SK-N-SH (cell line): ENCODE measurements around the gene GID4.

Experiments used
- CTCF ChIP-seq: fragments of 200-600 bp; sonication (generic); IDR thresholded peaks from 2 replicates; pipeline ENCODE4 v1.6.1; 2017; ENCODE audit warnings: antibody characterized with exemption, mild to moderate bottlenecking, moderate library complexity
- EP300 ChIP-seq, 2 experiments: IDR thresholded peaks; 2 replicates each; pipeline versions ENCODE4 v1.4.0 to v1.6.1; 2012; ENCODE audit warnings: borderline replicate concordance in 1 of 2, low read depth in 1 of 2, low read length in 1 of 2
- FOSL2 ChIP-seq: IDR thresholded peaks from 2 replicates; pipeline ENCODE4 v1.4.0; 2012; ENCODE audit warnings: low read depth, mild to moderate bottlenecking, moderate library complexity, borderline replicate concordance
- JUND ChIP-seq: IDR thresholded peaks from 2 replicates; pipeline ENCODE4 v1.4.0; 2012
- NRF1 ChIP-seq: IDR thresholded peaks from 2 replicates; pipeline ENCODE4 v1.6.1; 2012; ENCODE audit warnings: low read depth, mild to moderate bottlenecking, low read length
- PBX3 ChIP-seq: IDR thresholded peaks from 2 replicates; pipeline ENCODE4; 2012
- POLR2AphosphoS5 ChIP-seq: IDR thresholded peaks from 2 replicates; pipeline ENCODE4 v1.6.1; 2012; ENCODE audit warnings: low read depth, low read length
- RCOR1 ChIP-seq: fragments of 150-350 bp; IDR thresholded peaks from 2 replicates; pipeline ENCODE4 v1.6.1; 2017; ENCODE audit warnings: antibody characterized with exemption, low read length
- SMC3 ChIP-seq: IDR thresholded peaks from 2 replicates; pipeline ENCODE4 v1.6.1; 2012; ENCODE audit warnings: low read depth, low read length, improper control_type of control experiment
- USF1 ChIP-seq: IDR thresholded peaks from 2 replicates; pipeline ENCODE4 v1.4.0; 2012; ENCODE audit warnings: low read depth, borderline replicate concordance
- YY1 ChIP-seq: IDR thresholded peaks from 2 replicates; pipeline ENCODE4 v1.4.0; 2012; ENCODE audit warnings: low read depth, mild to moderate bottlenecking

GRCh38 chr17:18025945-18026776 is 13.0 kb upstream of the GID4 start:
- TF ChIP-seq JUND, result no peak
- peak; percentile 49 for TF ChIP-seq RCOR1
- no peak for TF ChIP-seq NRF1
- TF ChIP-seq SMC3, result peak; percentile 12; the same call in 1 of the 2 replicates
- TF ChIP-seq PBX3, result no peak
- TF ChIP-seq USF1, result no peak
- TF ChIP-seq FOSL2, result no peak
- no peak for TF ChIP-seq POLR2AphosphoS5
- no peak for TF ChIP-seq CTCF
- peak in 1 of 2 experiments; percentile 69; a peak in 2 of 4 replicates for TF ChIP-seq EP300 (IDR thresholded peaks at IDR 0.05; ENCODE audit: borderline replicate concordance in 1 of 2, low read depth in 1 of 2, low read length in 1 of 2)
- TF ChIP-seq YY1, result no peak
